ENCODE measurements around the gene NBEAL2. TPM values are rescaled to one million over a fixed set of nuclear protein-coding genes. Genes with fewer than 3 reads are reported as not detected.

NBEAL2 gene
- total and polyA plus RNA-seq, 11 donors: 8.1 to 45.7 (median 13.1) TPM

GRCh38 chr3:46986782-46987310 is 7.4 kb downstream of the NBEAL2 start:
- H3K4me1 ChIP-seq: peaks cover 0 to 78% (median 13%) of the 10 kb centered on the region in 12 donors
- H3K9me3 ChIP-seq: no peaks in the 10 kb centered on the region
- DNase-seq (peak in 2 of 5 donors; percentile 21 to 24), ATAC-seq (no peak)
- peak overlapping the region in 1 of 12 donors; percentile 54 for H3K4me3 ChIP-seq
- H3K27ac ChIP-seq: peak overlapping the region in 8 of 12 donors; percentile 22 to 92 (median 66)
- peaks cover 0 to 16% (median 0%) of the 10 kb centered on the region in 9 donors for H3K36me3 ChIP-seq
- WGBS, 4 donors: 82 to 89% (median 87%) methylated on average over 3 of the region's 3 CpGs
- intact Hi-C loops (cut with DNase I): no loop called here
- no peaks in the 10 kb centered on the region for H3K27me3 ChIP-seq
- no peak for TF ChIP-seq CTCF (IDR thresholded peaks at IDR 0.05)
- no peak for TF ChIP-seq POLR2A (IDR thresholded peaks at IDR 0.05)

DNA sequence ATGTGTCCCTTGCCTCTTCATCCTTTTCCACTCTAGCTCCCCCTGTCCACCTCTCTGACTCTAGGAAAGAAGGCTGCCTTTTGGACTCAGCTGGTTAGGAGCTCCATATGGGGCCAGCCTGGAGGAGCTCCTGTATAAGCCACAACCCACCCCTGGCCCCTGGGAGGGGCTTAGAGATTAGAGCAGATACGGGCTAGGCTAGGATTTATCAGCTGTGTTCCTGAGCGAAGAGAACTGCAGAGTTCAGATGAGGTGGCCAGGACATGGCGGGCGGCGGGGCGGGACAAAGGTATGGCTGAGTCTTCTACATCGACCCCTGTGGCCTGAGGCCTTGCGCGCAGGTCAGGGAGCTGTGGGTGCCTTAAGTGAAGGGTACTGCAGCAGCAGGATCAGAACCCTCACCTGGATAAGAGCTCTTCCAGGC is 7.9 kb downstream of the NBEAL2 start:
- intact Hi-C loops (cut with DNase I): no loop called here
- peaks cover 0 to 20% (median 0%) of the 10 kb centered on the region in 9 donors for H3K36me3 ChIP-seq
- peak in 1 of 4 donors; percentile 3 for ATAC-seq
- peak overlapping the region in 9 of 12 donors; percentile 19 to 92 (median 65) for H3K27ac ChIP-seq
- no peaks in the 10 kb centered on the region for H3K27me3 ChIP-seq
- 72 to 86% (median 79%) methylated on average over 7 to 9 of the region's 9 CpGs for WGBS, 4 donors
- TF ChIP-seq POLR2A (IDR thresholded peaks at IDR 0.05): no peak
- no peak for TF ChIP-seq CTCF (IDR thresholded peaks at IDR 0.05)
- no peaks in the 10 kb centered on the region for H3K9me3 ChIP-seq
- H3K4me1 ChIP-seq: peaks cover 0 to 74% (median 12%) of the 10 kb centered on the region in 12 donors
- peak overlapping the region in 4 of 12 donors; percentile 6 to 54 (median 27) for H3K4me3 ChIP-seq
- DNase-seq: no peak

GRCh38 chr3:46987743-46988401 is 8.4 kb downstream of the NBEAL2 start:
- DNase-seq (peak; percentile 75 to 90 (median 77)), ATAC-seq (peak; percentile 65 to 90 (median 72))
- intact Hi-C loops (cut with DNase I): no loop called here
- no peaks in the 10 kb centered on the region for H3K9me3 ChIP-seq
- H3K27ac ChIP-seq: peak overlapping the region in 9 of 12 donors; percentile 22 to 92 (median 65)
- H3K4me3 ChIP-seq: peak overlapping the region in 7 of 12 donors; percentile 6 to 54 (median 25)
- 45 to 50% (median 48%) methylated on average over 5 to 16 of the region's 16 CpGs for WGBS, 4 donors
- peaks cover 0 to 24% (median 0%) of the 10 kb centered on the region in 9 donors for H3K36me3 ChIP-seq
- H3K27me3 ChIP-seq: no peaks in the 10 kb centered on the region
- TF ChIP-seq CTCF (IDR thresholded peaks at IDR 0.05) (no peak), POLR2A (IDR thresholded peaks at IDR 0.05) (peak in 1 of 2 donors; percentile 20)
- peaks cover 0 to 68% (median 11%) of the 10 kb centered on the region in 12 donors for H3K4me1 ChIP-seq

DNA sequence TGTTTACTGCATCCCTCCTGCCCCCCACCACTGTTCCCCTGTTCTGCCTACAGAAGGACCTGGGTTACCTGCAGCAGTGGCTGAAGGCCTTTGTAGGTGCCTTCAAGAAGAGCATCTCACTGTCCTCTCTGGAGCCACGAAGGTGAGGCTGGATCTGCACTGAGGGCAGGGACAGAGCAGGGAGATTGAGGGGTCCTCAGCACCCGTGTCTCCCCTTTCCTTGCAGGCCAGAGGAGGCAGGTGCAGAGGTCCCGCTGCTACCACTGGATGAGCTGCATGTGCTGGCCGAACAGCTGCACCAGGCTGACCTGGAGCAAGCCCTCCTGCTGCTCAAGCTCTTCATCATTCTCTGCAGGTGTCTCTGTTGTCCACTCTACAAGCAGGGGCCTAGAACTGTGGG is 9.2 kb downstream of the NBEAL2 start:
- Histone ChIP-seq H3K36me3 (peaks cover 0 to 32% (median 0%) of the 10 kb centered on the region in 9 donors), H3K4me3 (peak overlapping the region in 1 of 12 donors; percentile 54), H3K27ac (peak overlapping the region in 2 of 12 donors; percentile 44 to 92), H3K9me3 (no peaks in the 10 kb centered on the region), H3K27me3 (no peaks in the 10 kb centered on the region), H3K4me1 (peaks cover 0 to 67% (median 11%) of the 10 kb centered on the region in 12 donors)
- WGBS, 4 donors: 91 to 96% (median 93%) methylated on average over 4 of the region's 4 CpGs
- intact Hi-C loops (cut with DNase I): no loop called here
- DNase-seq (no peak), ATAC-seq (no peak)
- TF ChIP-seq POLR2A (IDR thresholded peaks at IDR 0.05) (no peak), CTCF (IDR thresholded peaks at IDR 0.05) (no peak)
